ENCODE results near the gene CRISP2. TPM values are rescaled to one million over a fixed set of nuclear protein-coding genes. Genes with fewer than 3 reads are reported as not detected.
"Not testable (repeated sequence)": the region's sequence is repeated elsewhere in the genome, so short reads cannot be mapped to it uniquely, and the experiment has no call there.

The CRISP2 gene
- total RNA-seq, 1 donor from 2014 or later: not detected

DNA sequence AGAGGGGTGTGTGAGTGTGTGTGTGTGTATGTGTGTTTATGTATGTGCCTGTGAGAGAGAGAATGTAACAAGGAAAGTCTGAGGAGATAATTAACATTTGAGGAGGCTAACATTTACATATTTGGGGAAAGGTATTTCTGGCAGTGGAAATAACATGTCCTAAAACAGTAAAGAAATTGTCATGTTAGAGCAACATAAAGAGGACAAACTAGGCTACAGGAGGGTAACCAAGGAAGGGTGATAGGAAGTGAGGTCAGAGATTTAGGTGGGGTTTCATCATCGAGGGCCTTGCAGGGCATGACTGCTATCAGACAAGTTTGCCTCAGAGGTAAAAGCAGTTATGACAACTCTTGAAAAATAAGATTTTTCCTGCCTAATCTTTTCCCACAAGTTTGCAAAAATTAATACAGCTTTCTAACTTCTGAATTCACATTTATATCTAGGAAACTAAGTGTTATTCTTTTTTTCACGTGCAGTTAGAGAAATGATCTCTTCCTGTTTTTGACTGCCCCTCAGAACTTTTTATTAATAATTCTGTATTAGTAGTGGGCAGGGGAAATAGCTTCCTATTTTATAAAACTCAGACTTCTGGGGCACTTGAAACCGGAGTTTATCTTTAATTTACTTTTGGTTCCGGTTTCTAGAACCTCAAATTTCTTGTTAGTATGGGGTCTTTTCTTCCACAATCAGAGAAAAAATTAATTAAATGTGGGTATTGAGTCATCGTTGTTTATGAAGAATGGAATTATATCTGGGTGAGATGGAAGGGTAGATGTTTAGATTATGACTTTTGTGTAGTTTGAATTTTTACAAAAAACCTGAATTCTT, 46.2 kb downstream of the CRISP2 start:
- H3K36me3 ChIP-seq: no peaks in the 10 kb centered on the region
- no peaks in the 10 kb centered on the region for H3K4me1 ChIP-seq
- H3K4me3 ChIP-seq: no peak overlapping the region
- DNase-seq (no peak), ATAC-seq (no peak)
- no peaks in the 10 kb centered on the region for H3K27me3 ChIP-seq
- intact Hi-C loops (cut with DNase I): no loop called here
- H3K9me3 ChIP-seq: no peaks in the 10 kb centered on the region
- TF ChIP-seq, protein P1, sequence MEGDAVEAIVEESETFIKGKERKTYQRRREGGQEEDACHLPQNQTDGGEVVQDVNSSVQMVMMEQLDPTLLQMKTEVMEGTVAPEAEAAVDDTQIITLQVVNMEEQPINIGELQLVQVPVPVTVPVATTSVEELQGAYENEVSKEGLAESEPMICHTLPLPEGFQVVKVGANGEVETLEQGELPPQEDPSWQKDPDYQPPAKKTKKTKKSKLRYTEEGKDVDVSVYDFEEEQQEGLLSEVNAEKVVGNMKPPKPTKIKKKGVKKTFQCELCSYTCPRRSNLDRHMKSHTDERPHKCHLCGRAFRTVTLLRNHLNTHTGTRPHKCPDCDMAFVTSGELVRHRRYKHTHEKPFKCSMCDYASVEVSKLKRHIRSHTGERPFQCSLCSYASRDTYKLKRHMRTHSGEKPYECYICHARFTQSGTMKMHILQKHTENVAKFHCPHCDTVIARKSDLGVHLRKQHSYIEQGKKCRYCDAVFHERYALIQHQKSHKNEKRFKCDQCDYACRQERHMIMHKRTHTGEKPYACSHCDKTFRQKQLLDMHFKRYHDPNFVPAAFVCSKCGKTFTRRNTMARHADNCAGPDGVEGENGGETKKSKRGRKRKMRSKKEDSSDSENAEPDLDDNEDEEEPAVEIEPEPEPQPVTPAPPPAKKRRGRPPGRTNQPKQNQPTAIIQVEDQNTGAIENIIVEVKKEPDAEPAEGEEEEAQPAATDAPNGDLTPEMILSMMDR (IDR thresholded peaks at IDR 0.05): no peak
- H3K27ac ChIP-seq: no peak overlapping the region

DNA sequence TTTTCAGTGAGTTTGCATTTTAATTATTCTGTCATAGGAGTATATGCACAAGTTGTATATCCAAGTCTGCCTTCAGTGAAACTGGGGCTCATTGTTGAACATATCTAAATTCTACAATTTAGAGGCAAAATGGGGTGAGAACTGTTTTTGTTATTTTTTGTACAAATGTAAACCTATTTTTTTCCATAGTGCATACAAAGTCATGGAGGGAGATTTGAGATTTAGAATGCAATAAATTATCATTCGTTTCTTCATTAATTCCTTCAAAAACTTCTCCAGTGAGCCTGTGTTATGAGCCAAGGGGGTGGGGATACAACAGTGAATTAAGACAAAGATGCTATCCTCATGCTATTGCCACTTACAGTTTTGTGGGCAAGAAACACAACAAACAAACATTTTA, 46.9 kb downstream of the CRISP2 start:
- Histone ChIP-seq H3K27me3 (no peaks in the 10 kb centered on the region), H3K9me3 (no peaks in the 10 kb centered on the region), H3K4me3 (no peak overlapping the region), H3K4me1 (no peaks in the 10 kb centered on the region), H3K27ac (no peak overlapping the region), H3K36me3 (no peaks in the 10 kb centered on the region)
- no peak for DNase-seq
- TF ChIP-seq, protein P1 (IDR thresholded peaks at IDR 0.05): no peak
- no peak for ATAC-seq
- intact Hi-C loops (cut with DNase I): no loop called here

DNA sequence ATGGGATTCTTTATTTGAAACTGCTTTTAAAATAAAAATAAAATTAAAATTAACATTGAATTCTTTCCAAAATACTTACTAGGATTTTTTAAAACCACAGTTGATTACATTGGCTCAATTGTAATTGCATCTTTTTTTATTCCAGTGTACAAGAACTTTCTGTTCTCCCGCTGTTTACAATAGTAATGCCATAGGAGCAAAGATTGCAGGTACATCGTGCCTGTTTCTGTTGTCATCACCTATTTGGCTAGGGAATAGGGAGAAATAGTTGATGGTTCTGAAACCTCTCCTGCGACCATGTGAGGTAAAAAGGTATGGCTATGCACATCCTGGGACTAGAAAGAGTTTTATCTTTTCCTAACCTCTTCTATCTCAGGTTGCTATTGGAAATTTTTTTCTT, 48.5 kb downstream of the CRISP2 start:
- TF ChIP-seq, protein P1 (IDR thresholded peaks at IDR 0.05): no peak
- Histone ChIP-seq H3K36me3 (no peaks in the 10 kb centered on the region), H3K27ac (no peak overlapping the region), H3K4me3 (no peak overlapping the region), H3K27me3 (no peaks in the 10 kb centered on the region), H3K9me3 (no peaks in the 10 kb centered on the region), H3K4me1 (no peaks in the 10 kb centered on the region)
- intact Hi-C loops (cut with DNase I): no loop called here
- no peak for ATAC-seq
- no peak for DNase-seq

DNA sequence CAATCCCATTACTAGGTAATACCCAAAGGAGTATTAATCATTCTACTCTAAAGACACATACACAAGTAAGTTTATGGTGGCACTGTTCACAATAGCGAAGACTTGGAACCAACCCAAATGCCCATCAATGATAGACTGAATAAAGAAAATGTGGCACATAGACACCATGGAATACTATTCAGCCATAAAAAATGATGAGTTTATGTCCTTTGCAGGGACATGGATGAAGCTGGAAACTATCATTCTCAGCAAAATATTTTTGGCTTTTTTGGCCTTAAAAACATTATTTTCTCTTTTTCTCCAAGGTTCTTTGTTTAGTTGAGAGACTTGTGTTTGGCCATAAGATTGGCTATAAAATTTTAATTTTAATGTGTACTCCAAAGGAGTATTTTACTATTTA, 49.3 kb downstream of the CRISP2 start:
- H3K9me3 ChIP-seq; H3K27ac ChIP-seq; H3K27me3 ChIP-seq; H3K4me3 ChIP-seq; DNase-seq; H3K4me1 ChIP-seq; intact Hi-C loops (cut with DNase I); H3K36me3 ChIP-seq; ATAC-seq: not testable (repeated sequence)

DNA sequence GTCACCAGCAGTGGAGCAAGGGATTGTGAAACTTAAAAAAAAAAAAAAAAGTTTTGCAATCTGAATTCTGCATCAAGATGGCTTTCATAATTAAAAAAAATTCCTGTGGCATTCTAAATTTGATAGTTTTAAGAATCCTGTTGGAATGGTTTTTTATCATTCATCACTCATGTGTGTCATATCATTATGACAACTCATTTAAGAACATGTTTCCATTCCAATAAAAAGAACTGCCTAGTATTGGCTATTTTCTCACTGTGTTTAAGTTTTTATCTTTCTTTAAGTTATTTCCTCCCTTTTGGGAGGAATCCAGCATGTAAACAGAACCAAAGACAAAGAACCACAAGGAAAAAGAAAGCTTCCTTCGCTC, 50.5 kb downstream of the CRISP2 start:
- Histone ChIP-seq H3K9me3 (no peaks in the 10 kb centered on the region), H3K4me1 (no peaks in the 10 kb centered on the region), H3K36me3 (no peaks in the 10 kb centered on the region), H3K4me3 (no peak overlapping the region), H3K27me3 (no peaks in the 10 kb centered on the region), H3K27ac (no peak overlapping the region)
- DNase-seq (no peak), ATAC-seq (no peak)
- intact Hi-C loops (cut with DNase I): no loop called here
- TF ChIP-seq, protein P1 (IDR thresholded peaks at IDR 0.05): no peak

DNA sequence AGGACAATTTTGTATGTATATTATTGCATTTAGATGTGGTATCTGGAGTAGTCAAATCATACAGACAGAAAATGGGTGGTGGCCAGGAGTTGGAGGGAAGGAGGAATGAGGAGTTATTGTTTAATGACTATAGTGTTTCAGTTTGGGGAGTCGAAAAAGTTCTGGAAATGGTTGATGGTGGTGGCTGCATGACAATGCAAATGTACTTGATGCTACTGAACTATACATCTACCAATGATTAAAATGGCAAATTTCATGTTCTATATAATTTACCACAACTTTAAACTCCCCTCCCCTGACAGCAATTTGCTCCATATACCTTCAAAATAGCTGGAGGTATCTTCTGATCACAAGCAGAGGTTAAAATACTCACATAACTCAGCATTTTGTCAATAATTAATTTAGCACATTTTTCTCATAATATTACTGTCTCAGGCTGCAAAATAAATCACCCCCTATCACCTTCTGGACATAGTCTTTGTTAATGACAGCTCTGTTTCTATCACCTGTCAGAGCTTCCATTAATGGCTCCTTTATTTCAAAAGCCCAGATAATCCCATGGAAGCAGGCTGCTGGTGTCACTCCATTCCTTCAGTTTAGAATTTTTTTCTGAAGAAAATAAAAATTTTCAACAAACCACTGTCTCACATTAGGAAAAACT, 51.0 kb downstream of the CRISP2 start:
- Histone ChIP-seq H3K27ac (no peak overlapping the region), H3K36me3 (no peaks in the 10 kb centered on the region), H3K27me3 (no peaks in the 10 kb centered on the region), H3K4me3 (no peak overlapping the region), H3K4me1 (no peaks in the 10 kb centered on the region), H3K9me3 (no peaks in the 10 kb centered on the region)
- intact Hi-C loops (cut with DNase I): no loop called here
- ATAC-seq (no peak), DNase-seq (no peak)
- TF ChIP-seq, protein P1 (IDR thresholded peaks at IDR 0.05): no peak

Data from upper lobe of right lung (tissue), 1 donor.